NCI-H2196 treated with DMSO at 0.1 percent for 48 hours (cell line): Measurements from ENCODE around the gene ALAS1.
A peak's percentile ranks its signal among the peaks of the same experiment; 100 is the strongest.

Source experiments
- DNase-seq: peaks from one replicate; lab custom pipeline; 2025; ENCODE audit not compliant: unreplicated experiment; lab: John Stamatoyannopoulos, UW

Gene ALAS1

DNA sequence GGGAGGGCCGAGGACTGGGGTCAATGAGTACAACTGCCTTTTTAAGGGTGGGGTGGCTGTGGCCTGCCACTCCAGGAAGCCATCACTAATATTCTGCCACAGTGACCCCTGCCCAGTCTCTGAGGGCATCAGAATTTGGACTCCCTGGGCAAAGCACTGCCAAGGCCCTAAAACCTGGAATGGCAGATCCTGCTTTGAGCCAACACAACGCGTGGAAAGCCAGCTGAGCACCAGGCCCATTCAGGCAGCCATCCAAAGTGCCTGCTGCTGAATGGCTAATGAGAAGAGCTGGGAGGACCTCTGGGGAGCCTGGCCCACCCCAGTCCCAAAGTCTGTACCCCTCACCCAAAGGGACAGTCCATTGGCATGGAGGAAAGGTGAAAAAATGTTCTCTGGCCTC is 36.0 kb downstream of the ALAS1 start:
- DNase-seq, result no peak

DNA sequence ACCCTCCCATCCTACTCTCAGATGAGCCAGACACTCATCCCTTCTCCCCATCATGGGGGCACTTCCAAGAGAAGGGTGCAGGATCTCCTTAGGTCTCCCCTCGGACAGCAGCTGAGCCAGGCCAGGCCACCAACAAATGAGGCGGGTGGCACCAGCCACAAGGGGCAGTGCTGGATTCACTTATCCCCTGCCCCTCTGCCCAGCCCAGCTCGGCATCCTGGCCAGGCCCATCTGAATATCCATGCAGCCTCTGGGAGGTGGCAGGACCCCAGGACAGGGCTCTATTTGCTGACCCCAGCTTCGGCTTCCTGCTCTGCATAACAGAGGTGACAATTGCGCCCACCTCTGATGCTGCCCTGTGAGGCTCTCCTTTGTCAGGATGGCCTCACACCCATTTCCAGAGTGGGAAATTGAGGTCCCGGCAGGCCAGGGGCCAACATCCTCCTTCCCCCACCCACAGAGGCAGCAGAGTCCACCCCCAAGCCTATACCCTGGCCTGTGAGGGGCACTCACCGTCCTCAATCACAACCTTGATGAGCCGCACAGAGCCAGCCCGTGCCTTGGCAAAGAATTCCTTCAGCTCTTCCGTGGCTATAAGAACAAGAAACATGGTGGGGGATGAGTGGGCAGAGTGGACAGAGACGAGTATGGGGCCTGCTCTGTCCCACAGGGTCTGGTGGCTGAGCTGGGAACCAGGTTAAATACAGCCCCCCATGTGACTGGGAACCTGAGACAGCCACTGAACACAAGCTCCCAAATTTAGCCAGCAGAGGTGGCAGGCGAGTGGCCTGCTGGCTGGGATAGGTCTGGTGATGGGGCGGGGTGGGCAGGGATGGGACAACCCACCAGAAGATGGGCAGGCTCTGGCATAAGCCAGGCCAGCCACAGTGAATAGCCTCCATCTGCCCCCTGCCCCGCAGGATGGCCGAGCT is 36.8 kb downstream of the ALAS1 start:
- no peak for DNase-seq

DNA sequence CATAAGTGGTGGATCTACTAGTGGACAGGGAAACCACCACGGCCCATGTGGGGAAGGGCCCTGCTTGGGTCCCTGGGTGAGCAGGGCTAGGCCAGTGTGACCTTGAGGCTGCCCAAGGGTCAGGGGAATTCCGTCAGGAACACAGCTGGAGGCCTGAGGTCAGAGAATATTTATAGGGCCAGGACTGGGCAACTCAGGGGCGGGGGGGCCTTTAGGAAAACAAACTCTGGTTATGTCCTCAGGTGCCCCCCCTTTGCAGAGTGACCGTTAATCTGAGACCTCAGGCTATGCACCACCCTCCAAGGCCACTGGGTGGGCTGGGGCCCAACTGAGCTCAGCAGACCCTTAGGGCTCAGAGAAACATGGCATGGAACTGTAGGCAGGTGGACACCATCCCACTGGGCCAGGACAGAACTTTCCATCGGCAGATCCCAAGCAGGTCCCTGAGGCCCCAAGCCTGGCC is 38.5 kb downstream of the ALAS1 start:
- no peak for DNase-seq

DNA sequence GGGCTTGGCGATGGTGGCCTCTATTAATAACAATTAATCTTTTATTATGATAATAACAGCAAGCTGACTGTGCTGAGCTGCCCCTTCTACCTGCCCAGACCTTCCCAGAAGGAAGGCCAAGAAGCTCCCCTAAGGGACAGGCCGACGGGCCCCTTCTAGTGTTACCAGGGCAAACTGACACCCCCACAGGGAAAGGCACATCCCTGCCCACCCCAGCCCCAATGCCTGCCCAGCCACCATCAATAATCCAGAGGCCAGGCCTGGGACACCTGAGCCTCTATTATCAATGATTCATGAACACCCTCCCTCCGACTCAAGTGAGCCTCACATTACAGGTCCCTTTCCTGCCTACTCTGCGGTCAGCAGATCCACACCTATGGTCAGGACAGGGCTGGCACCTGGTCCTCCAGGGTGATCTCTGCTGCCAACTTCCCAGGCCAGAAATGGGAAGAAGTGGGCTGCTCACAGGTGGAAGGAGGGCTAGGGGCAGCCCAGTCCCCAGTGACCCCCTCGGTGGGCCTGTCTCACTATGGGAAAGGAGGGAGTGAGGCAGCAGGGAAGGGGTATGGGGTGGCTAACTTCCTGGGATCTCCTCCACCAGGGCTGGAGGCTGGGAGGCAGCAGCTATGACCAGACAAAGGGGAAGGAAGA is 39.2 kb downstream of the ALAS1 start:
- DNase-seq, result no peak

DNA sequence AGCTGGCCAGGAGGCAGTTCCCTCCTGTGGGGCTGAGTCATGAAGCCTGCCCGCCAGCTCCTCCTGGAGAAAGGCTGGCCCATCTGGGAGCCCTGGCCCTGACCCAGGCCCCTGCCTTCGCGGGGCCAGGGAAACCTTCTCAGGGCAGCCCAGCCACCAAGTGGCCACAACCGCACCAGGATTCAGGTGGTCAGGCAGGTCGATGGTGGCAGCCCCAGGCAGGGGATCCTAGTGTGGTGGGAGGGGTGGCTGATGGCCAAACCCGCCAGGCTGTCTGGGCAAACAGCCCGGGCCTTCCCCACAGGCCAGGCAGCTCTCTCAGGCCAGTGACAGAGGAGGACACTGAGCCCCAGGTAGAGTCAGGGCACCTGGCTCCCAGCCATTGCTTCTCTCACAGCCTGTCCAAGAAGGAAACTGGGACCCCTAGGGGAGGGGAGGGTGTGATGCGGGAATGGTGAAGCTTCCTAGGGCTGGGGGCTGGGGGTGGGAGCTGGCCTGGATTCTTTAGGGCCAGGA is 39.8 kb downstream of the ALAS1 start:
- DNase-seq, result peak; percentile 72

DNA sequence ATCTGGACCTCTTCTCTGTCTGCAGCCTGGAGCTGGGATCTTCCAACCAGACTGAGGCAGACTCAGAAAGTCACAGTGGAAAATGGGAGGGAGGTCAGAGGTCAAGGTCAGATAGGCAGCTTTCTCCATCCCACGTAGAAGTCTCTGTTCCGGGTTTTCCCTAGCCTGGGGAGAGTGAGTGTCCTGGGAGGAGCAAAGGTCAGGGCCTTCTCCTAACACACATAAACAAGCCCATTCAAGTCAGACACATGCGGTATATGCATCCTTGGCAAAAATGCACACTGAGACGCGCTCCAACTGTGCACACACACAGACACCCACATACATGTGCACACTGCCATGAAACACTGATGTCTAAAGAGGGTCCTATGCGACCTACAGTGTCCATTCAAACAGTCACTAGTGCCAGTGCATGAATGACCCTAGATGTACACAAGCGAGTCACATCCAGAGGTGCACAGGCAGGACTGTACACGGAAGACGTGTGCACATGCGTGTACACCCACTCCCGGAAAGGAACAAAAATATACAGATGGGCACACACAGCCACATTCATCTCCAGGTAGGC is 40.3 kb downstream of the ALAS1 start:
- no peak for DNase-seq

DNA sequence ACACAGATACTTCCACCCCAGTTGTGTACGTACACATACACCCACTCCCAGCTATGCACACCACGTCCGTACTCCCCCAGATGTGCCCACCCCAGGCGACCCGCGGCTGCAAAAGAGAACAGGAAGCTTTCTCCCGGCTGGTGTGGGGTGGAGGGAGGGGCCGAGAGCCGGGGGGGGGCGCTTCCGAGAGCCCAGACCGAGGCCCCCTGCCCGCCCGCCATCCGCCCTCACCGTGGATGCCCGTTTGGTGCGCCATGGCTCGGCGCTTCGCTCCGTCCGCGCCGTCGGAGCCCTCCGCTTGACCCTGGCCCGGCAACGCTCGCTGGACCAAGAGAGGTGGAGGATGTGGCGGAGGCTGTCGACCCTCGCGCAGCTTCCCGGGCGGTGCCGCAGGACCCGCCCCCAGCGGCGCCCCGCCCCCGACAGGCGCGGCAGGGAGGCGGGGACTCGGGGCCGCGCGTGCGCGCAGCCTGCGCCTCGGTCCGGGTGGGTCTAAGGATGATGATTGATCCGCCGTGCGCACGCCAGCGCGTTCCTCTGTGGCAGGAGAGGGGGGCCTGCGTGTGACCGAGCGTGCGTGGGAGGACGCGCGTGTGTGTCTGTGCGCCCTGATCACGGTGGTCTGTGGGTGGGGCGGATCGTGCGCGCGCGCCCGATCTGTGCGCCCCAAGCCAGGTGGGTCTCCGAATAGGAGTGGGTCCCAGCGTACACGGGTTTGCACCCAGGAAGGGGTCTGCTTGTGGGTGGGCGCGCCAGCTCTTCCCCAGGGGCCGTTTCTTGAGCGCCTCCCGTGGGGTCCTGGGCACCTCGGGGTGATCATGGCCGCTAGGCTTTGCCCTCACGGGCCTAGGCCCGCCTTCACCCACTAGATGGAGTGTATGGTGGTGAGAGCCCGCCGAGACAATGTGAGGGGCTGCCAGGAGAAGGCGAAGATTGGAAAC is 41.1 kb downstream of the ALAS1 start, which contains the start of gene TWF2:
Gene TWF2, minus strand, starts transcription at position 398 of the 941 bp plus-strand sequence. Its CDS starts 142 bp downstream, at position 256.
- no peak for DNase-seq

DNA sequence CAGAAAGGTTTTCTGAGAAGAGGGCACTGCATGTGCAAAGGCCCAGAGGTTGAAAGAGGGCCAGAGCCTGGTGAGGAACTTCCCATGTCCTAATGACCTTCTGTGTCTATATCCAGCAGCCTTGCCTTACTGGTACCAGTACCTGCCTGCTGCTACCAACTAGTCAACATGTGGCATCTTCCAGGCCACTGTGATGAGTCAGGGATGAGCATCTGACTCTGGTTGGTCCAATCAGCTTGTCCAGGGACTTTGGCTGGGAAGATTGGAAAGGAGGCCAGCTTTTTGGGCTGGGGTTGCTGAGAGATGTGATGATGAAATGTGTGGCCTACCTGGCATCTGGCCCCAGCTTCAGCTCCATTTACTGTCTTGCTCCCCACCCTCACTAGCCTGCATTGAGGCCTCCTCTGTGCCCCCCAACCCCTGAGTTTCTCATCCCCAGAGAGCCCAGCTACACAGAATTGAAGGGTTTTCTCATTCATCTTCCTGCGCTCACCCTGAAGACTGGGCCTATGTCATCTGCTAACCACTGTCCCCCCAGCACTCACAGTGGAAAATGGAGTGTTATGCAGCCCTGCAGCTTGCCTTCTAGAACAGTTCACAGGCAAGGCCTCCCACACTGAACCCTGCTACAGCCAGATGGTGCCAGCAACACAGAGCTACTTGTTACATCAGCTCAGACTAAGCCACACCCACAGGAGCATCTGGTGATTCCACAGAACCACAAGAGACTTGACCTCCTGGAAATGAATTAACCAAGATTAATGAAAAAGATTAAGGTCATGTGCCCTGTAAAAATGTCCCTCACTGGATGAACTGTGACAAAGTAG is 42.3 kb downstream of the ALAS1 start:
- DNase-seq, result no peak

DNA sequence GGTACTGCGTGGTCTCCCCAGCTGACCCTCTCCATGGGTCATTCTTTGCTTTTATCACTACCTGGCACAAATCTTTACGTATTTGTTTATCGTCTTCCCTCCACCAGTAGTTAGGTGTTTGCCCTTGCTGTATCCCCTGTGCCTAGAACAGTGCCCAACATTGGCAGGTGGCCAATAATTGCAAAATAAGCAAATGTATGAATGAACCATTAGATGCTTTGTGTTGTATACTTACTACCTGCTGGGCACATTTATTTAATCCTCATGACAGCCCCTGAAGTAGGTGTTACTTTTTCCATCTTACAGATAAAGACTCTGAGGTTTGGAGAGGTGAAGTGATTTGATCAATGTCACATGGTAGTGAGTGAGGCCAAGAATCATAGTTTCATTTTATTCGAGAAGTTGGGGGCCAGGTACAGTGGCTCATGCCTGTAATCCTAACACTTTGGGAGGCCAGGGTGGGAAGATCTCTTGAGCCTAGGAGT is 43.0 kb downstream of the ALAS1 start:
- DNase-seq, result no peak

DNA sequence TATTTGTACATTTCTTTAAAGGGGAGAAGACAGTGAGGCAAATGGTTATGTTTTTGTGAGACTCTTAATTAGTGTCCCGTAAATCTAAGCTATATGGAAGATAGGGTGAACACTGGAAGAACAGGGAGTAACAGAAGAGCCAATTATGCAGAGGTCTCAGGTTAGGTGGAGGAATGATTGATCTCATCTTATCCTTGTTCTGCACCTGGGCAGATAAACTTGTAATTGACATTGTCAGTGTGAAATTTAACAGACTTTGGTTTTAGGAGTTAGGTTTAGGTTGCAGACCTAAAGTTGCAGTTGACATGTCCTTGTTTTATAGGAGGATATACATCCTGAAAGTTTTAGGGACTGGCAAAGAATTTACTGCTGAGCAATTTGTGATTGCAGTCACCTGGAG is 44.1 kb downstream of the ALAS1 start:
- DNase-seq, result no peak

DNA sequence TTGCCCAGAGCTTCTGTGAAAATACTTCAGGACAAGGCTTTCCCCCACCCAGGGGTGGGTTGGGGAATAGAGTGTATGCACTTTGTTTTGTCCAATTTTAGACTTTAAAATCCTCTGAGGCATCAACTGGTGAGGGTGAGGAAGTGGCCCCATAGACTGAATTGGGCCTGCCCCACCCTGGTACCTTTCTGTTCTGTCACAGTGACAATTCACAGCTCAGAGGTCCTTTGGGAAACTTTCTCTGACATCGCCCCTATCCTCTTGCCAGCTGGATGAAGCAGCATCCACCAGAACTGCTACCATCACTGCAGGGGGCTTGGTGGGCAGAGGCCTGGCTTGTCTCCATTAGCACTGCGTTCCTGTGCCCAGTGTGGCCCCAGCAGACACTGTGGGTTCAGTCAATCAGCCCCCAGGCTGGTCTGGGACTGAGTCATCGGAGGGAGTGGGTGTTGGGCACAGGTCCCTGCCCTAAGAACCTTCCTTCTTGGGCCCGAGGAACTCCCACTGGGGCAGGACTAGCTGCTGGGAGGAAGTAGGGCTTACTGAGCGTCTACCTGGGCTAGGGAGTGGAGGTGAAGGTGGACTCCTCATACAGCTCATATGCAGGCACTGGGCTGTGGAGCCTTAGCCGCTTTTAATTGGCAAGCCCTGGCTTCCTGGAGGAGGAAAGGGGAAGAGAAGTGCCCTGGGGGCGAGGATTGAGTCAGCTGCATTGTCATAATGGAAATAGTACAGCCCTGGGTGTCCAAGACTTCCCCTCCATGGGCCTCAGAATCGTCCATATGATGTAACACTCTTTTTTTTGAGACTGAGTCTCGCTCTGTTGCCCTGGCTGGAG is 46.0 kb downstream of the ALAS1 start:
- DNase-seq, result no peak

DNA sequence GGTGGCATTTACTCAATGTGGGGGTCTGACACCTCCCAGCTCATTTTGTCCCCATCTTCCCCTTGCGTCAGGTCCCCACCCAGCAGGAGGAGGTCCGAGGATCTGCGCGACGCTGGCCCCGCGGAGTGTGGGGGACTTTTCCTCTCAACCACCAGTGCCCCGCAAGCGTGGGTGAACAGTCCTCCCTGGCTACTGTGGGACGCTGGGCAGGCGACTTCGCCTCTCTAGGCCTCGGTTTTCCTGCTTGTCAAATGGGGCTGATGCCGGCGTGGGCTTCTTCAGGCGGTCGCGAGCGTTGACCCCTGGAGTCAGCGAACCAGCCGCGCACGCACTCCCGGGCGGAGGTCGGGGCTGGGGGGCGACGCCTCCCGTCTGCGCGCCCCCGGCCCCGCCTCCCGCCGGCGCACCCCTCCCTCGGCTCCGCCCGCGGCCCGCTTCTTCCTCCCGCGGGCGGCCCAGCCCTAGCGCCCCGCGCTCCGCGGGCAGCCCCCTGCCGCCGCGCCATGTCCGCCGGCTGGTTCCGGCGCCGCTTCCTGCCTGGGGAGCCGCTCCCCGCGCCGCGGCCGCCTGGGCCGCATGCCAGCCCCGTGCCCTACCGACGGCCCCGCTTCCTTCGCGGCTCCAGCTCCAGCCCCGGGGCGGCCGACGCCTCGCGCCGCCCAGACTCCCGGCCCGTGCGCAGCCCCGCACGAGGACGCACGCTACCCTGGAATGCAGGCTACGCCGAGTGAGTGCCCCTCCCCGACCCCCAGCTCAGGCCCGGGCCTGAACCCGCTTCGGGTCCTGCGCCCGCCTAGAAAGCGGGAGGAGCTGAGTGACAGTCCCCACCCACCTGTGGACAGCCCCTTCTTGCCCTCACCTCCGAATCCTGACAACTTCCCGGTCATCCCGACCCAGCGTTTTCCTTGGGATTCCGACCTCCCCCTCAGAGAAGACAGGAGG is 47.6 kb downstream of the ALAS1 start, which contains the start of gene PPM1M:
Gene PPM1M, plus strand, starts transcription at position 438 of the 942 bp plus-strand sequence. Its CDS starts 66 bp downstream, at position 504.
- no peak for DNase-seq

DNA sequence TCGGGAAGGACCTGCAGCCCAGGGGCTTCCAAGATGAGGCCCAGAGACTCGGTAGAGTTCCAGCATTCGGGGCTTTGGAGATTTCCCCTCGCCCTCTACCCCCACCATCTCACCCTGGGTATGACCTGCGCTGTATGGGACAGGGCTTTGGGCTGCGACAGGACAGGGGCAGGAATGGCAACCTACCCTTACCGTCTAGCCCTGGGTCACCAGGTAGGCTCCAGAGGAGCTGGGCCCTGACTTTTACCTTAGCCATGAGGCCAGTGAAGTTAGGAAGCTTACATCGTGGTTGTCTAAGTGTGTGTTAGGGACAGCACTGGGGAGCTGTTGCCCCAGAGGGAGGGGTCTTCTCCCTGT is 48.3 kb downstream of the ALAS1 start:
- DNase-seq, result no peak

DNA sequence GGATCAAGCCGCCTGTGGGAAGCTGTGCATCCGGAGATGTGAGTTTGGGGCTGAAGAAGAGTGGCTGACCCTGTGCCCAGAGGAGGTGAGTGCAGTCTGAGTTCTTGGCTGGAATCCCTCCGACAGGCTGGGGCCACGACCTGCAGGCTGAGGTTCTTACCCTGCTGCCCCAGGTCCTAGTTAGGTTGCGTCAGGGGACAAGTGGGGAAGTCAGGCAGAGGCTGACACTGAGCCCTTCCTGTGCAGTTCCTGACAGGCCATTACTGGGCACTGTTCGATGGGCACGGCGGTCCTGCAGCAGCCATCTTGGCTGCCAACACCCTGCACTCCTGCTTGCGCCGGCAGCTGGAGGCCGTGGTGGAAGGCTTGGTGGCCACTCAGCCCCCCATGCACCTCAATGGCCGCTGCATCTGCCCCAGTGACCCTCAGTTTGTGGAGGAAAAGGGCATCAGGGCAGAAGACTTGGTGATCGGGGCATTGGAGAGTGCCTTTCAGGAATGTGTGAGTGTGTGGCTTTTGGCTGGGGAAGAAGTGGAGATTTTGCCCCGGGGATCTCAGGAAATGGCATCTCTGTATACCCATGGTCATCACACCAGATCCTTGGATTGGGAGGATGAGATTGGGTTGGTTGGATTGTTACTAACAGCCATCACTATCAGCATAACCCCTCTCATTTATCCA is 48.9 kb downstream of the ALAS1 start:
- DNase-seq, result no peak

DNA sequence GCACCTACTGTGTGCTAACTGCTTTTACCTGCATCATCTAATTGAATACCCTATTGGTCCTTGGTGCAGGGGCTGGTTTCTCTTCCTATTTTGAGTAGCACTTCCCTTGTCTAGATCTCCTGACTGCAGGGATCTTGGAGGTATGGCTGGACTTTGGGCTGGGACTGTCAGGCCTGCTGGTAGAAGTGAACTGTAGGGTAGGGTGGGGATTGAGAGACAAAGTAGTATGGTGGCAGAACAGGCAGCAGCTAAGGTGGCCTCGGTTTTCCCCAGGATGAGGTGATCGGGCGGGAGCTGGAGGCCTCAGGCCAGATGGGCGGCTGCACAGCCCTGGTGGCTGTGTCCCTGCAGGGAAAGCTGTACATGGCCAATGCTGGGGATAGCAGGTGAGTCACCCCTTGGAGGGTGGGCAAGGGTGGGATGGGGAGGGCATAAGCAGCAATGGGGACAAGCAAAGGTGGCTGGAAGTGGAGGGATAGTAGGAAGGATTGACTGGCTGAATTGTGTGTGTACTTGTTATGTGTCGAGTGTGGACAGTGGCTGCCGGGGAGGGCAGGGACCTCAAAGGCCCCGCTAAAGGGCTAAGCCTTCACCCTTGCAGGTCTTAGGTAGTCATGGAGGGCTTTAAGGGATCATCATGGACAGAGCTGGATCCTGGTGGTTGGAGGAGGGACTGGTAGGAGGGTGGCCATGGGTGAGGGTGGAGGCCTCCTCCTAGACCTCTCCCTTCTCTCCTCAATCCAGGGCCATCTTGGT is 49.6 kb downstream of the ALAS1 start:
- DNase-seq, result no peak

DNA sequence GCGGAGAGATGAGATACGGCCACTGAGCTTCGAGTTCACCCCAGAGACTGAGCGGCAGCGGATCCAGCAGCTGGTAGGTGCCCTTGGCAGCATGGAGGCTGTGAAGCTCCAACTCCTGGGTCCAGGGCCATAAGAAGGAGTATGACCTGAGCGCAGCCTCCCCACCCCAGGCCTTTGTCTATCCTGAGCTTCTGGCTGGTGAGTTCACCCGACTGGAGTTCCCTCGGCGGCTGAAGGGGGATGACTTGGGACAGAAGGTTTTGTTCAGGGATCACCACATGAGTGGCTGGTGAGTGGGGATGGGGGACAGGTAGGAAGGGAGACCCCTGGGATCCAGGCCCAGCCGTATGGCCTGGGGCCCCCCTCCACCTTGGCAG is 50.2 kb downstream of the ALAS1 start:
- no peak for DNase-seq
